ENCODE results near the gene LSS. TPM values are rescaled to one million over a fixed set of nuclear protein-coding genes. Genes with fewer than 3 reads are reported as not detected.
"Not testable (repeated sequence)": the region's sequence is repeated elsewhere in the genome, so short reads cannot be mapped to it uniquely, and the experiment has no call there.

Gene LSS
- total and polyA plus RNA-seq, 8 donors = 15.3 to 246 (median 36.1) TPM

DNA sequence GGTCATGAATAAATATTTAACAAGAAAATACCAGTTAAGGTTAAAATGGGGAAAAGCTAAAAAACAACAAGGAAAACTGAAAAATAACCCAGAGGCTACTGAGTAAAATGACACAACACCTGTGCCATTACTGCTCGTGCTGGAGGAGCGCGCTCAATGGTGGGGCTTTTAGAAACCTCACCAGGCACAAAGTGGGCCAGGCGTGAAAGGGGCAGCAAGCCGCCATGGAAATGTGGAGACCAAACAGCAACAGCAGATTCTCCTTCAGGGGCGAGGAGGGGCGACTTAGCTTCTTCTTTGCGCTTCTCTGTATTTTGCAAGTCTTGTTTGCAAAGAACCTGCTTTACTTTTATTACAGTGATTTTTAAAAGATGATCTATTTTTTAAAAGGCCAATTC is 25.4 kb downstream of the LSS start:
- Histone ChIP-seq H3K9me3 (no peaks in the 10 kb centered on the region), H3K27ac (no peak overlapping the region), H3K27me3 (no peaks in the 10 kb centered on the region), H3K4me3 (no peak overlapping the region), H3K4me1 (no peaks in the 10 kb centered on the region), H3K36me3 (peaks cover 34 to 92% (median 82%) of the 10 kb centered on the region in 4 donors)
- no peak for DNase-seq
- intact Hi-C loops (cut with DNase I; ENCODE audit: low total_unique reads) = no loop called here
- 95 to 98% (median 96%) methylated on average over 8 of the region's 8 CpGs for WGBS, 5 donors
- TF ChIP-seq EP300 (IDR thresholded peaks at IDR 0.05) = no peak
- no peak for TF ChIP-seq POLR2A (IDR thresholded peaks at IDR 0.05)
- TF ChIP-seq, protein P1, sequence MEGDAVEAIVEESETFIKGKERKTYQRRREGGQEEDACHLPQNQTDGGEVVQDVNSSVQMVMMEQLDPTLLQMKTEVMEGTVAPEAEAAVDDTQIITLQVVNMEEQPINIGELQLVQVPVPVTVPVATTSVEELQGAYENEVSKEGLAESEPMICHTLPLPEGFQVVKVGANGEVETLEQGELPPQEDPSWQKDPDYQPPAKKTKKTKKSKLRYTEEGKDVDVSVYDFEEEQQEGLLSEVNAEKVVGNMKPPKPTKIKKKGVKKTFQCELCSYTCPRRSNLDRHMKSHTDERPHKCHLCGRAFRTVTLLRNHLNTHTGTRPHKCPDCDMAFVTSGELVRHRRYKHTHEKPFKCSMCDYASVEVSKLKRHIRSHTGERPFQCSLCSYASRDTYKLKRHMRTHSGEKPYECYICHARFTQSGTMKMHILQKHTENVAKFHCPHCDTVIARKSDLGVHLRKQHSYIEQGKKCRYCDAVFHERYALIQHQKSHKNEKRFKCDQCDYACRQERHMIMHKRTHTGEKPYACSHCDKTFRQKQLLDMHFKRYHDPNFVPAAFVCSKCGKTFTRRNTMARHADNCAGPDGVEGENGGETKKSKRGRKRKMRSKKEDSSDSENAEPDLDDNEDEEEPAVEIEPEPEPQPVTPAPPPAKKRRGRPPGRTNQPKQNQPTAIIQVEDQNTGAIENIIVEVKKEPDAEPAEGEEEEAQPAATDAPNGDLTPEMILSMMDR (IDR thresholded peaks at IDR 0.05) = no peak
- TF ChIP-seq POLR2AphosphoS5 (IDR thresholded peaks at IDR 0.05) = no peak

DNA sequence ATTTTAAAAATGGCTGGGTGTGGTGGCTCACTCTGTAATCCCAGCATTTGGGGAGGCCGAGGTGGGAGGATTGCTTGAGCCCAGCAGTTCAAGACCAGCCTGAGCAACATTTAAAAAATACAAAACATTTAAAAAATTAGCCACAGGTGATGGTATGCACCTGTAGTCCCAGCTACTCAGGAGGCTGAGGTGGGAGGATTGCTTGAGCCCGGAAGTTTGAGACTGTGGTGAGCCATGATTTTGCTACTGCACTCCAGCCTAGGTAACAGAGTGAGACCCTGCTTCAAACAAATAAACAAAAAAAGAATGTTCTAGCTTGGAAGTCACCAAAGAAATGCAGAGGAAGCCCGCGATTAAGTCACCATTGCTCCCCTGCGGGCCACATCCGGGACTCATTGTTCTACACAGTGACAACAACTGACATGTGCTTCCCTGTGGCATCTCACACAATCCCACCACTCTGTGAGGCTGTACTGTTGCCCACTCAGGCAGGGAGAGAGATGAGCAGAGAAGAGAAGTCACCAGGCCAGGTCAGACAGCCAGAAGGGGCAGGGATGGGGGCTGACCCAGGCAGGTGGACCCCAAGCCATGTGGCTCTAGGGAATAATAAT is 25.9 kb downstream of the LSS start:
- intact Hi-C loops (cut with DNase I; ENCODE audit: low total_unique reads) = no loop called here
- H3K4me3 ChIP-seq = no peak overlapping the region
- TF ChIP-seq POLR2A (IDR thresholded peaks at IDR 0.05) = no peak
- TF ChIP-seq, protein P1 (IDR thresholded peaks at IDR 0.05) = no peak
- TF ChIP-seq EP300 (IDR thresholded peaks at IDR 0.05) = no peak
- no peak for TF ChIP-seq POLR2AphosphoS5 (IDR thresholded peaks at IDR 0.05)
- DNase-seq = no peak
- no peaks in the 10 kb centered on the region for H3K9me3 ChIP-seq
- no peaks in the 10 kb centered on the region for H3K27me3 ChIP-seq
- peaks cover 34 to 92% (median 80%) of the 10 kb centered on the region in 4 donors for H3K36me3 ChIP-seq
- H3K4me1 ChIP-seq = no peaks in the 10 kb centered on the region
- H3K27ac ChIP-seq = no peak overlapping the region
- 86 to 95% (median 89%) methylated on average over 6 of the region's 6 CpGs for WGBS, 5 donors

DNA sequence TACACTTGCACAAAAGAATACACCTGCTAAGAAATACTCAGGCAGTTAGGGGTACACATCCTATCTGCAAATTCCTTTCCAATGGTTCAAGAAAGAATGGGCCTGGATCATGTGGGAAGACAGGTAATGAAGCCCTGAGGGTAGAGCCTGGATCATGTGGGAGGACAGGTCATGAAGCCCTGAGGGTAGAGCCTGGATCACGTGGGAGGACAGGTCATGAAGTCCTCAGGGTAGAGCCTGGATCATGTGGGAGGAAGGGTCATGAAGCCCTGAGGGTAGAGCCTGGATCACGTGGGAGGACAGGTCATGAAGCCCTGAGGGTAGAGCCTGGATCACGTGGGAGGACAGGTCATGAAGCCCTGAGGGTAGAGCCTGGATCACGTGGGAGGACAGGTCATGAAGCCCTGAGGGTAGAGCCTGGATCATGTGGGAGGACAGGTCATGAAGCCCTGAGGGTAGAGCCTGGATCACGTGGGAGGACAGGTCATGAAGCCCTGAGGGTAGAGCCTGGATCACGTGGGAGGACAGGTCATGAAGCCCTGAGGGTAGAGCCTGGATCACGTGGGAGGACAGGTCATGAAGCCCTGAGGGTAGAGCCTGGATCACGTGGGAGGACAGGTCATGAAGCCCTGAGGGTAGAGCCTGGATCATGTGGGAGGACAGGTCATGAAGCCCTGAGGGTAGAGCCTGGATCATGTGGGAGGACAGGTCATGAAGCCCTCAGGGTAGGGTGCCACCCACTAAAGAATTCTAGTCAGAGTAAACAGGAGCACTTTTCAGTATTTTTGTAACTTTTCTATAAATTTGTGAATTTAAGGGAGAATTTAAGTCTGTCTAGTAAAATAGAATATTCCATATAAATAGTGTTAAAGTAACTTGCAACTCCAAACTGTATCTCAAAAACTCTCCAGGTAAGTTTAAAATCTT is 27.4 kb downstream of the LSS start:
- H3K4me1 ChIP-seq; DNase-seq; H3K27me3 ChIP-seq; H3K27ac ChIP-seq; intact Hi-C loops (cut with DNase I; ENCODE audit: low total_unique reads); H3K9me3 ChIP-seq; H3K4me3 ChIP-seq: not testable (repeated sequence)
- peaks cover 27 to 92% (median 80%) of the 10 kb centered on the region in 4 donors for H3K36me3 ChIP-seq
- 87 to 100% (median 94%) methylated on average over 2 to 4 of the region's 8 CpGs for WGBS, 5 donors

DNA sequence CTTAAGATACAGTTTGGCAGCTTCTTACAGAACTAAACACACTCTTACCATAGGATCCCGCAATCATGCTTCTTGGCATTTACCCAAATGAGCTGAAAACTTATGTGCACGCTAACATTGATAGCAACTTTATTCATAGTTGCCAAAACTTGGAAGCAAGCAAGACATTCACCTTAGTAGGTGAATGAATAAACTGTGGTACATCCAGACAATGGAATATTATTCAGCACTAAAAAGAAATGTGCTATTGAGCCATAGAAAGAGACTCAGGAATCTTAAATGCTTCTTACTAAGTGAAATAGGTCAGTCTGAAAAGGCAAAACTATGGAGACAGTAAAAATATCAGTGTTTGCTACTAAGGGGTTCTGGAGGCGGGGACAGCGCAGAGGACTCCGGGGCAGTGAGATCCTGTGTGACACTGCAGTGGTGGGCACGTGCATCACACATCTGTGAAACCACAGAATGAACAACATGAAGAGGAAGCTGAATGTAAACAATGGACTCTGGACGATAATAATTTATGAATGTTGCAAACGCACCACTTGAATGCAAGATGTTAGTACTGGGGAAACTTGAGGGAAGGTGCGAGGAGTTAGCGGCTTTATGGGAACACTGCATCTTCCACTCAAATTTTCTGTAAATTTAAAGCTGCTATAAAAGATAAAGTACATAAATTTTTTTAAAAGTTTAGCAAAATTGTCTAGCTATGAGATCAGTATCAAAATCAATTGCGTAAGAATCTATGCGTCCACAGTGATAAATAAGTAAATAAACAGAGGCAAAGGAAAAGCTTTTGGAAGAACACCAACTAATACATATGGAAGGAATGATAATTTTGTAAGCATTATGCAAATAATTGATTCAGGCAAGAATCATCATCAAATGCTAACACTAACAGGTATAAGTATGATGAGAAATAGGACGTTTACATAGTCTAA is 28.9 kb downstream of the LSS start:
- Histone ChIP-seq H3K27me3 (no peaks in the 10 kb centered on the region), H3K27ac (no peak overlapping the region), H3K4me1 (no peaks in the 10 kb centered on the region), H3K9me3 (no peaks in the 10 kb centered on the region), H3K36me3 (peaks cover 25 to 92% (median 80%) of the 10 kb centered on the region in 4 donors), H3K4me3 (no peak overlapping the region)
- no peak for TF ChIP-seq POLR2A (IDR thresholded peaks at IDR 0.05)
- TF ChIP-seq POLR2AphosphoS5 (IDR thresholded peaks at IDR 0.05) = no peak
- TF ChIP-seq, protein P1 (IDR thresholded peaks at IDR 0.05) = no peak
- no peak for TF ChIP-seq EP300 (IDR thresholded peaks at IDR 0.05)
- DNase-seq = no peak
- intact Hi-C loops (cut with DNase I; ENCODE audit: low total_unique reads) = no loop called here
- 75 to 82% (median 77%) methylated on average over 13 of the region's 13 CpGs for WGBS, 5 donors

Measured in stomach (tissue), 9 donors.